Astrocyte of the cerebellum (primary cell): ENCODE measurements around the gene NFKB2.
A peak's percentile ranks its signal among the peaks of the same experiment; 100 is the strongest.

Experiments used
- DNase-seq: peaks from one replicate; pipeline ENCODE4 v3.0.0-alpha.2; 2011; ENCODE audit warnings: low read depth
- H3K4me3 ChIP-seq: 2 replicates; pipeline ENCODE4 v1.5.1; 2011; ENCODE audit warnings: mild to moderate bottlenecking, low read depth, low read length, moderate library complexity
- in situ Hi-C: cut with HindIII; loops from 2 replicates; pipeline ENCODE4 v1.10.0; 2017; ENCODE audit warnings: low sequenced_read_pairs
- TF ChIP-seq, protein P1 (sequence below): IDR thresholded peaks from 2 replicates; pipeline ENCODE4 v1.5.1; 2012; ENCODE audit warnings: low read length, low read depth, moderate library complexity, mild to moderate bottlenecking; ENCODE audit errors: missing control alignments

Gene NFKB2

DNA sequence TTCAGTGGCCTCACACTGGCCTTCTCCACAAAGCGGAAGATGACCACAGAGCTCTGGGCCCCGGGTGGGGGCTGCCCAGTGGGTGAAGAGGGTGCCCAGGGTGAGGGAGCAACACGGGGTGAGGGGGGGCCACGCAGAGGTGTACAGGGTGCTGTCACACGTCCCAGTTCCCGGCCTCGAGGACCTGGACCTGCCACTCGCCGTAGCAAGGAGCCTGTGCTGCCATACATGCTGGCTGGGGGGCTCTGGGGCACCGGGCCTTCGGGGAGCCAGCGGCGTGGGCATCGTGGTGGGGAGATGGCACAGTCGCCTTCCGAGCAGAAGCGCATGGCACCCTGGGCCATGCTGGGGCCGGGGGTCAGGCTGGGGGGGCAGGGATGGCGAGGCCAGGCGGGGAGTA, 21.2 kb downstream of the NFKB2 start:
- TF ChIP-seq, protein P1, sequence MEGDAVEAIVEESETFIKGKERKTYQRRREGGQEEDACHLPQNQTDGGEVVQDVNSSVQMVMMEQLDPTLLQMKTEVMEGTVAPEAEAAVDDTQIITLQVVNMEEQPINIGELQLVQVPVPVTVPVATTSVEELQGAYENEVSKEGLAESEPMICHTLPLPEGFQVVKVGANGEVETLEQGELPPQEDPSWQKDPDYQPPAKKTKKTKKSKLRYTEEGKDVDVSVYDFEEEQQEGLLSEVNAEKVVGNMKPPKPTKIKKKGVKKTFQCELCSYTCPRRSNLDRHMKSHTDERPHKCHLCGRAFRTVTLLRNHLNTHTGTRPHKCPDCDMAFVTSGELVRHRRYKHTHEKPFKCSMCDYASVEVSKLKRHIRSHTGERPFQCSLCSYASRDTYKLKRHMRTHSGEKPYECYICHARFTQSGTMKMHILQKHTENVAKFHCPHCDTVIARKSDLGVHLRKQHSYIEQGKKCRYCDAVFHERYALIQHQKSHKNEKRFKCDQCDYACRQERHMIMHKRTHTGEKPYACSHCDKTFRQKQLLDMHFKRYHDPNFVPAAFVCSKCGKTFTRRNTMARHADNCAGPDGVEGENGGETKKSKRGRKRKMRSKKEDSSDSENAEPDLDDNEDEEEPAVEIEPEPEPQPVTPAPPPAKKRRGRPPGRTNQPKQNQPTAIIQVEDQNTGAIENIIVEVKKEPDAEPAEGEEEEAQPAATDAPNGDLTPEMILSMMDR = no peak
- in situ Hi-C loops = no loop called here
- H3K4me3 ChIP-seq = no peak overlapping the region
- no peak for DNase-seq

DNA sequence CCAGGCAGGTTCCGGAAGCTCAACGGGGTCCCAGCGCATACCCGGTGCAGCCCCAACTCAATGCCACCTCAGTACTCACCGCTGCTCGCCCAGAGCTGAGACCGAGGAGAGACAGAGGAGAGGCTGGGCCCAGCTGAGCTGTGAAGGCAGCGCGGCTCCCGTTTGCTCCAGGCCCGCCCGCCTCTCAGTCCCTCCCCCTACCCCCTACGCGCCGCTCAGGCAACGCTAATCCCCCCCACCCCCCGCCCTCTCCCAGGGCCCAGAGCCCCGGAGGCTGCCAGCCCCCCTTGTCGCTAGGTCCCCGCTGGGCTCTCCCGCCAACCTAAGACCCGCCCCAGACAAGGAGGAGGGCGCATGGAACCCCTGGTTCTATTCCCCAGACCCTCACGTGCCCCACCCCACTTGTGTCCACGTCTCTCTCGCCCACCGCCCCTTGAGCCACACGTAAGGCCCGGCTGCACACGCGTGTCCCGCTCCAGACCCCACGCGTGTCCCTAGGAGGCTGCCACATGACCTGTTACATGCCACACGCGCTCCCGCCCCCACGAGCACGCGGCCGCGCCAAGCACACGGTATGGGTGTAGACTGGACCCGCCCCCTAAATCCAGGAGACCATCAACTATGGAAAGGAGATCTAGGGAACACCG, 23.2 kb downstream of the NFKB2 start, which contains the start of gene PSD:
Gene PSD, minus strand, starts transcription at position 164 of the 647 bp plus-strand sequence. CDS start 1,747 bp downstream, outside the sequence.
- DNase-seq = no peak
- in situ Hi-C loops = no loop called here
- peak within 1 kb of the TSS; percentile 91 for H3K4me3 ChIP-seq
- TF ChIP-seq, protein P1 = no peak

DNA sequence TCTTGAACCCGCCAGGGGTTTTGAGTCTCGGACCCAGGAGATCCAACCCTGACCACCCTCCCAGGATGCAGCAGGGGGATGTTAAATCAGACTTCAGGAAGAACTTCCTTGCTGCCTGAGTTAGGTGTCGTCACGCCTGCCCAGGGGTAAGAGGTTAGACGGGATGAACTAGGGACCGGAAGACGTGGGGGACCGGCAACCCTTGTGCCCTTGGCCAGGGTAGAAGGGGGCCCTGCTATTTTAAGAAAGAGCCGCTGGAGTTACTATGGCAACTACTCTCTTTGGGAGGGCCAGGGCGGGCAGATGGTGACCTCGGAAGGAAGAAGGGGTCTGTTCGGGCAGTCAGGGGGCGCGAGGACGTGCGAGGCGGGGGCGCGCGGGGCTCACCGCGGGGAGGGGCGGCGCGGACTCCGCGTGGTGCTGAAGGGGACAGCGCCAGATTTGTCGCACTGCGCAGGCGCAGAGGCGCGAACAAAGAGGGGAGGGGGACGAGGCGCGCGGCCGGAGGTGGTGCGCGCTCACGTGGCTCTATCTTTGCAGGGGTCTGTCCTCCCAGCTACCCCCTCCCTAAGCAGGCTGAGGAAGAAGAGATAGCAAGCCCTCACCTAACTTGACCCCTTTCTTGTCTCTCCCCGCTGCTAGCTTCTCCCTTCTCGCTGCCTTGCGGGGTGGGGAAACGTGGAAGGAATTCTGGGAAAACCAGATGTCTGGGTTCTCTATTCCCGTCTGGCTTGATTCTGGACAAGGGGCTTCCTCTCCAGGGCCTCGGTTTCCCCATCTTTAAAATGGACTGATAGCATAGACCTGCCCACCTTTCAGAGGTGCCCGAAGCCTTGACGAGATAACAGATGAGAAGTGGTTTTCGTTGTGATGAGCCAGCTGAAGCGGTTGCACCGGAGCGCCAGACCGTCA, 24.0 kb downstream of the NFKB2 start:
- no peak for DNase-seq
- TF ChIP-seq, protein P1 = no peak
- H3K4me3 ChIP-seq = peak overlapping the region; percentile 91
- in situ Hi-C loops = no loop called here

DNA sequence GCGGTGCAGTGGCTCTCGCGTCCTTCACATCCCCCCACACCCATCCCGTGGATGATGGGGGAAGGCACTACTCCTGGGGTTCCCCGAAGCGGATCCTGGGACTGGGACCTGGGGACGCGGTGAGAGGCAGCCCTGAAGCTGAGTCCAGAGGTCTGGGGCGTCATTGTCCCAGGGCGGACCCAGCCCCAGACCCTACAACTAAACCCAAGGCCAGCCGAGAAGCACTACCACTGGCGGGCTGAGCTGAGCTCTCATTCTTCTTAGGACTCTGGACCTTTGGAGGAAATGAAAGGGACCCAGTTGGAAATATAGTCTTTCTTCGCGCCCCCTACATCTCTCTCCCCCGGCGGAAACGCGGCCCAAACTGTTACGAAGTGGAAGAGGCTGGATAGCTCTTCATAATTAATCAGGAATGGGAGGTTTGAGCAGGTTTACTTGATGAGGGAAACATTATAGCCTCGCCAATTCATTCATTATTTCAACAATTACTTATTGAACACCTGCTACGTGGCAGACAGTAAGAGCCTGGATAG, 24.7 kb downstream of the NFKB2 start:
- DNase-seq = no peak
- in situ Hi-C loops = no loop called here
- peak overlapping the region; percentile 91 for H3K4me3 ChIP-seq
- TF ChIP-seq, protein P1 = no peak

DNA sequence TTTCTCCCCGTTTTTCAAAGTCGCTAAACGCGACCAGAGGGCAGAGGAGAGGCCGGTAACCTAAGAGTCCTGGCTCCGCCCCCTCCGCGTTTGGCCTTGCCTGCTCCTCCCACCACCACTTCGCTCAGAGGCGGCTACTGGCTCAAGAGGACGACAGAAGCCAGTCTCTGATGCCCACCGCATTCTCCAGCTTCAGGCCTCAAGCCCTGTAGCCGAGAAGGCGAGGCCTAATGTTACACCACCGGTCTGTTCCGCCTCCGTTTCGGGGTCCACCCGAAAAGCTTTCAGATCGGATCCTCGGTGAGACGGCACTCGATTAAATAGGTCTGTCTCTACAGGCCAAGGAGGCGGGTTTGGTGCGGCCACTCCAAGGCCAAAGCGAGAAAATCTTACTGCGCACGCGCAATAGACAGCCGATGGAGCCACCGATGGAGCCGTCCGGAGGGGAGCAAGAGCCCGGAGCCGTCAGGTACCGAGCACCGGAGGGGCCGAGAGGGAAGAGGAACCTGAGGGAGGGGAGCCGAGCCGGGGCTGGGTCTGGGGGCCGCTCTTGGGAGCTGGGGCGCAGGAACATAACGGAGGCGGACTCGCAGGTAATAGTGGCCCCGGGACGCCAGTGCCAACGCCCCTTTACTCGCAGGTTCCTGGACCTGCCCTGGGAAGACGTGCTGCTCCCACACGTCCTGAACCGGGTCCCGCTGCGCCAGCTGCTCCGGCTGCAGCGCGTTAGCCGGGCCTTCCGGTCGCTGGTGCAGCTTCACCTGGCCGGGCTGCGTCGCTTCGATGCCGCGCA, 25.4 kb downstream of the NFKB2 start, which contains the start of gene FBXL15:
Gene FBXL15, plus strand, starts transcription at position 123 of the 793 bp plus-strand sequence. Its CDS starts 294 bp downstream, at position 417.
- DNase-seq = peak; percentile 94
- TF ChIP-seq, protein P1 = no peak
- in situ Hi-C loops = no loop called here
- H3K4me3 ChIP-seq = peak within 1 kb of the TSS; percentile 91

DNA sequence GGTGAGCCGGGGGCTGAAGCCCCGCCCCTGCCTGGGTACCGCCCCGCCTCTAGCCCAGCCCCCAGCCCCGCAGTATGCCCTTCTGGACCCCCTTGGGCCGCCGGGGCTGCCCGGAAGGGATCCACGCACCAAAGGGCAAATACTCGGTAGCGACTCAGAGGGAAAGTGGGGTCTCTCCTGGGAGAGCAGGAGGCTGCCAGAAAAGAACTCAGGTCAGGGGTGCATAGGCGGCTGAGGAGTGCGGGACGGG, 25.9 kb downstream of the NFKB2 start:
- in situ Hi-C loops = no loop called here
- no peak for DNase-seq
- TF ChIP-seq, protein P1 = no peak
- H3K4me3 ChIP-seq = peak overlapping the region; percentile 91
